ENCODE measurements around the gene DDX10.

The DDX10 gene

GRCh38 chr11:108835624-108836023 lies 170.8 kb downstream of the DDX10 start:
- DNase-seq: no peak

GRCh38 chr11:108836541-108836940 lies 171.7 kb downstream of the DDX10 start:
- no peak for DNase-seq

DNA sequence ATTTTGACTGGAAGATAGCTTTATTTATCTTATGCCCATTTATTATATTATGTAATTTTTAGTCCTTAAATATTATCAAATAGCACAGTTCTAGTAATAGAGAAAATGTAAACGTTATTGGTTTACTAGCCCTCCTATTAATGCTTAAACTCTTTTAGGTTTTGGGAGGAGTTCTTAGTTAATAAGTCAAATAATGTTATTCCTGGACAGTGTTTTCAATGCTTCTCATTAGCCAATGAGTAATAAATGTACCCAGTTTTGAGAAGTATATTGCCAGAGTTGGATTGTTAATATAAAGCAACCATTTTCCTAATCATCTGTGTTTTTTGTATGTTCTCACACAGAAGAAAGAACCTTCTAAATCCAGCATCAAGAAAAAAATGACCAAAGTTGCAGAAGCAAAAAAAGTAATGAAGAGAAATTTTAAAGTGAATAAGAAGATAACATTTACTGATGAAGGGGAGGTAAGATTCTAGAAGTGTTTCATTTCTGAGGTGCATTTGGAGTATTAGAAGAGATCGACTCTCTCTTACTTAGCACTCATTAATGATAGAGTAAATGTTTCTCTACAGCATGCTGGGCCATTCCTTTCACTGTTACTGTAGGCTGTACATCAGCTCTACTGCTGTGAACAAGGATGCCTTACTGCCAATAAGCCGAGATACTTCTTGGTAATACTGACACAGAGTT lies 173.4 kb downstream of the DDX10 start:
- no peak for DNase-seq

DNA sequence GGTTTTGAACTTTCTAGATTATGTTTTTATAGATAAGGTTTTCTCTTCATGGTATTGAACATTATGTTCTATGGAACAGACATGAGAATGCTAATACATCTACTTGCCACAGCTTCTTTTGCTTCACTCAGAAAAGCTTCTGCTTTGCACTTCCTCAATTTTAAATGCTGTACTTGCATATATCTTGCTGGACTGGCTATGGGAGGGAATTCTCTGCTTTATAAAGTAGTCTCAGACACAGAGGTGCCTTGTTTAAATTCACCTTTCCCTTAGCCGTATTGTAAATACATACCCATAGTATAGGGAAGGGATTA lies 173.9 kb downstream of the DDX10 start:
- no peak for DNase-seq

- DNase-seq: no peak
These were observed 181.1 kb downstream of the DDX10 start for GRCh38 chr11:108846009-108846408.

DNA sequence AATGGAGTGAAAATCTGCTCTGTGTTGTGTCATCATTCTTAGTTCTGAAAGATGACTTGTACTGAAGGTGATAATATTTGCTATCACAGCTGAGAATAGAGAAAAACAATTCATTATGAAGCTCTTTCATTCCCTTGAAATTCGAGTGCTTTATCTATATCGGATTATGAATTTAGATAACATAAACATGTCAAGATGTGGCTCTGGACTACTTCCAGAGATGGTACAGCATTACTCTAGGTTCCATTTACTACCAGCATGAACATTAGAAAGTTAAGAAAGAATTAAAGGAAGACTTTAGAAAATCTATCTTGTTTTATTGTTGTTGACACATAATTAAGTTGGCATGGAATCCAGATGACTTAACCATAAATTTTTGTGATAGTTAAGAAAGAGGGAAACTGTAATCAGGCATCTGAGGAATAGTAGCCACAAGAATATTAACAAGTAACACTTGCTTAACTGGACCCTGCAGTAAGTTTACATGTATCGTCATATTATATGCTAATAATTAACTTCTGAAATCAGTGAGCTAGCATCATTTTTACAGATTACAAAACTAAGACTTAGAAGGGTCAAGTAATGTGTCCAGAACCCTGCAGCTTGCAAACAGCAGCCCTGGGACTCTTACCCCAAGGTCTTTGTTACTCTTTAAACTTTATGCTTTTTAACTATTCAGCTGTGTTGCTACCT lies 182.6 kb downstream of the DDX10 start:
- DNase-seq: no peak

DNA sequence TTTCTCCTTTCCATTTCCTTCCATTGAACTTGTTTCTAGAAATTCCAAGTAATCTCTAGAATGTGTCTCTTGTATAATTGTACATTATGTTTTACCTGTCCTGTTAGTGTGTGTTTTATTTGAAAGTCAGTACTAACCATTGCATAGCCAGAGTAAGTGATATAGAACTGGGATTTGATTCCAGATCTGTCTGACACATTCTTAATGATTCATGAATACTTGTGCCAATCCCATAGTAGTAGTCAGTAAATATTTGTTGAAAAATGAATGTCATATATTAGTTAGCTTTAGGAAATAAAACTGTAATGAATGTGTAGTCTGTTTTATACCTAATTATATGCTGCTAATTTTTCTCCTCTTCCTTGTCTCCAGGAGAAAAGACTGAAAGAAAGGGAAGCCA lies 186.9 kb downstream of the DDX10 start:
- no peak for DNase-seq

DNA sequence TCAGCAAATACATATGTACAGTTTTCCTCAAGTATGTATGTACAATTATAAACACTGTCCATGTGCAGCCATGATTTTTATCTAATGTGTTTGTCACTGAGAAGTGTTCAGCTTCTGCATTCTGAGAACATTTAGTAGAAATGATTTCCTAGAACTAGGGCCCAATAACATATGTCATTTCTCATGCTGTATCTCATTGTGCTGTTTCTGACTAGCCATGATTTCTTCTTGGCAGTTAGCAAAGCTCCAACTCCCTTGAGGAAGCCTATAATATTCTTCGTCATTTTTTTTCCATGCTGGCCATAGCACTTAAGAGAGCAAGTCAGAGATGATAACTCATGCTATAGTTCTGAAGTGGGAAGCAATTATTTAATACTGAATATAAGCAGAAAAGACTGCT lies 187.8 kb downstream of the DDX10 start:
- no peak for DNase-seq

DNA sequence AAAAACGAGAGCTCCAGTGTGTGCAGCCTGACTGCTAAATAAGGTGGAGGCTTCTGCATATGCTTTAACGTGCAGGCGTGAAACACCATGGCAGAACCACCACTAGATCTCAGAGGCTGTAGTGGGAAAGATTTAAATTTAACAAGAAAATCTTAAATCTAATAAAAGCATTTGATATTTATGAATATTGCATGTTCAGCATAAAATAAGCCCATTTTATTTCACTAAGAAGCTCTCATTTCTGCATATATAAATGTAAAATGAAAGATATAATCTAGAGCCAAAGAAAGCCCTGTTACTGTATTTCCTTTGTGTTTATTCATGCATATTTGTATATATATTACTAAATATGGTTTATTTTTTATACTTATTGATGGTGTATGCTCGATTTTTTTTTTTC lies 188.3 kb downstream of the DDX10 start:
- DNase-seq: no peak

- DNase-seq: no peak
These were observed 189.0 kb downstream of the DDX10 start for GRCh38 chr11:108853864-108854263.

- DNase-seq: peak; percentile 39
These were observed 189.5 kb downstream of the DDX10 start for GRCh38 chr11:108854346-108854745.

- no peak for DNase-seq
These were observed 192.5 kb downstream of the DDX10 start for GRCh38 chr11:108857382-108857781.

DNA sequence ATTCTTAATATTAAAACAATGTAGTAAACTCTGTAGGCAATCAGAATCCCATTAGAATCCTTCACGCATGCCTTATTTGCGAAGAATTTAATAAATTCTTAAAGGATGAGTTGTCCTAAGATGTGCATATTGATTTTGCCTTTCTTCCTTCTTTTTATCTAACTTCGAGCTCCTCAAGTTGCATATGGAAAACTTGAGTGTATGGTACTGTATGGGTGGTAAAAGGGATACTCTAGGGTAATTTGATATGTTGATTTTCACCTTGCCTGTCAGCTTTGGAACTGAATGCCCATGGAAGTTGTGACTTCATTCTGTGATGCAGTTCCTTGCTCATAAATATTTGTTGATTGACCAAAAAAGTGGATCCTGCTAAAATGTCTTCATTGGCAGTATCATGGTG lies 193.8 kb downstream of the DDX10 start:
- no peak for DNase-seq

- no peak for DNase-seq
These were observed 194.6 kb downstream of the DDX10 start for GRCh38 chr11:108859510-108859909.

GRCh38 chr11:108863528-108863927 lies 198.7 kb downstream of the DDX10 start:
- no peak for DNase-seq

DNA sequence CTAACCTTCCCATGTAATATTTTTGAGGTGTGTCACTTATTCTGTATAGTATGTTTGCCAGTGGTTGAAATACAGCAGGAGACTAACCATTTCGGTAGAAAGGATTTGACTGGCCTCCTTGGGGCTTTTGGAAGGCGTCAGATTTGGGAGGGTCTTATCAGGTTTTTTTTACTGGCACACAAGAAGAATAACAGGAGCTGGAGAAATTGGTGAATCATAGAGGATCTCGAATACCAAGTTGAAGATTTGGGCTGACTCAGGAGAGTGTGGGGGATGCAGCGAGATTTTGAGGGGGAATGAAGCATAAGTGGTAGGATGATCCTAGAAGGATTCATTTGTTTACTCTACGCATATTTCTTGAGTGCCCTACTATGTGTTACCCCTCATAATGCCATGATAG lies 200.5 kb downstream of the DDX10 start:
- DNase-seq: no peak

- DNase-seq: no peak
These were observed 201.9 kb downstream of the DDX10 start for GRCh38 chr11:108866781-108867180.

DNA sequence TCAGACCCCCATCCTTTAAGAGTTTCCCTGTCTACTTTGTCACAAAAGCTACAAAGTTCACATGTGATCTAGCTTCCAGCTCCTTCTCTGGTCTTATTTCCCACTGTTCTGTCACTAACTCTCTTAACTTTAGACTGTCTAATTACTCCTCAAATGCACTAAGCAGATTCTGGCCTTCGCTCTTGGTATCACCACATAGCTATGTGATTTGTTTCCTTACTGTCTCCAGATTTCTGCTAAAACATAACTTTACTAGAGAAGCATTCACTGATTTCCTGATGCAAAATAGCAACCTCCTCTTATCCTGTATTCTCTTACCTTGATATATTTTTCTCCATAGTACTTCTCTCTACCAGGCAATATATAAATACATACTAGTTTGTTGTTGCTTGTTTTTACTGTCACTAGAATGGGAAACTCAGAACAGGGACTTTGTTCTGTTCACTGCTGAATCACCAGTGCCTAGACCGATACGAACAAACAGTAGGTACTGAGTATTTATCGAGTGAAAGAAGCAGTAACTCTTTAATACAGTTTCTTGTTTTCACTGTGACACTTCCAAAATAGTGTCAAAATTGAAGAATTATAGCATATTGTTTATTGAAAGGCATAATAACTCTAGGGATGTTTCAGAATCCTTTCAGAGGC lies 205.6 kb downstream of the DDX10 start:
- DNase-seq: no peak

DNA sequence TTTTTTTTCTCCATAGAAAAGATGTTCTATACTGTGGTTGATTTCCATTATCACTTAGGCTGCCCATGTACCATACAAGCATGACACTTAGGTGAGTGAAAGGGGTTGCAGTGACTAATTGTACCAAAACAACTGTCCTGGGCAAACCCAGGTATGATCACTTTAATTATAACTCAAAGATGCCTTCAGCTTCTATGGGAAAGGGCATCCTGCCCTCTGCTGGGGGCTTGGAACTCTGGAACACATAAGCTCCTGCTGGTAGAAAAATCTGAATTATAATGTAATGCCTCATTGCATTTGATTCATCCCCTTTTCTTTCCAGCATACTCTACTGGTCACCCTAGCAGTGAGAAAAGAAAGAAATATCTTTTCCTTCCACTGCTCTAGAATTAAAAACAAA lies 206.3 kb downstream of the DDX10 start:
- peak; percentile 38 for DNase-seq

- no peak for DNase-seq
These were observed 207.0 kb downstream of the DDX10 start for GRCh38 chr11:108871867-108872266.

- DNase-seq: no peak
These were observed 208.0 kb downstream of the DDX10 start for GRCh38 chr11:108872781-108873291.

GRCh38 chr11:108873310-108873709 lies 208.4 kb downstream of the DDX10 start:
- no peak for DNase-seq

- DNase-seq: no peak
These were observed 209.1 kb downstream of the DDX10 start for GRCh38 chr11:108873941-108874340.

DNA sequence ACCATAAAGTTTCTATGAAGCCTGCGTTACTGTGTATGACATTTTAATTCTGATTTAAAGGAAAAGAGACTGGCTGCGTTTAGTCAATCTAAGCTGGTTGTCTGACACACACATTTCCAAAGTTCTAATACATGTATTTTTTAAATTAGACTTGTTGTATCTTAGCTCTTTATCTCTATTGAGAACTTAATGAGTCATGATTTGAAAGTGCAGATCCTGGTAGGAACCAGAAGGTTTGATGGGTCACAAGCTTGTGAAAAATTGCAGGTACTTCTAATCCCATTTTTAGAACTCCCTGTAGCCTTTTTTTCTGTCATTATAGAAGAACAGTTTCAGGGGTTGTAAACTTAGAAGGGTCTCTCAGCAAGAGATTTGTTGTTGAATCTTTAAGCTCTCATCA lies 210.3 kb downstream of the DDX10 start:
- no peak for DNase-seq

Measured in activated CD4-positive, alpha-beta T cell treated with anti-CD3 and anti-CD28 coated beads, Interleukin-10, Interleukin-2, amounts not matched to agents 100 ng/mL and 50 ng/mL, durations not matched to agents 16 hours and 8 hours (primary cell).